Measurements from ENCODE around the gene ACOT4.
"Not testable (repeated sequence)": the region's sequence is repeated elsewhere in the genome, so short reads cannot be mapped to it uniquely, and the experiment has no call there.

ACOT4 gene

DNA sequence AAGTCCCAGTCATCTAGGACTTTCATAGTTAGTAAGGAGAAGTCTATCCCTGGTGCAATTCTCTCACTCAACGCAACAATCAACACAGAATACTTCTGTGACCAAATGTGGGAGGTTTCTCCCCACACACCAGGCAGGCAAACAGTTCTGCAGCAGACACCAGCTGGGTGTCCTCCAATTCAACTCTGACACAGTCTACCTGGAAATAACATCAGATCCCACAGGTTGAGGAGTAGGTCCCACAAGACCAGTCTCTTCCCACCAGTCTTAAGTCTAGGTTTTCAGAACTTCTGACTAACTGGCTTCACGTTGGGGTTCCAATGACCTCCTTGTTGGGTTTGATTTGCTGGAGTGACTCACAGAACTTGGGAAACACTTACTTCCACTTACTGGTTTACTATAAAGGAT lies 35.5 kb downstream of the ACOT4 start:
- no peak overlapping the region for H3K4me3 Mint-ChIP-seq
- ATAC-seq (replicated peaks) (no peak), DNase-seq (no peak)
- no peaks in the 10 kb centered on the region for H3K36me3 Mint-ChIP-seq (ENCODE audit: insufficient read depth)
- no peak overlapping the region for H3K27ac Mint-ChIP-seq
- H3K9me3 Mint-ChIP-seq: no peaks in the 10 kb centered on the region
- no peaks in the 10 kb centered on the region for H3K4me1 Mint-ChIP-seq (ENCODE audit: low read depth in 2 of 2)
- H3K27me3 Mint-ChIP-seq: peaks cover 0 to 5% of the 10 kb centered on the region in 2 donors

DNA sequence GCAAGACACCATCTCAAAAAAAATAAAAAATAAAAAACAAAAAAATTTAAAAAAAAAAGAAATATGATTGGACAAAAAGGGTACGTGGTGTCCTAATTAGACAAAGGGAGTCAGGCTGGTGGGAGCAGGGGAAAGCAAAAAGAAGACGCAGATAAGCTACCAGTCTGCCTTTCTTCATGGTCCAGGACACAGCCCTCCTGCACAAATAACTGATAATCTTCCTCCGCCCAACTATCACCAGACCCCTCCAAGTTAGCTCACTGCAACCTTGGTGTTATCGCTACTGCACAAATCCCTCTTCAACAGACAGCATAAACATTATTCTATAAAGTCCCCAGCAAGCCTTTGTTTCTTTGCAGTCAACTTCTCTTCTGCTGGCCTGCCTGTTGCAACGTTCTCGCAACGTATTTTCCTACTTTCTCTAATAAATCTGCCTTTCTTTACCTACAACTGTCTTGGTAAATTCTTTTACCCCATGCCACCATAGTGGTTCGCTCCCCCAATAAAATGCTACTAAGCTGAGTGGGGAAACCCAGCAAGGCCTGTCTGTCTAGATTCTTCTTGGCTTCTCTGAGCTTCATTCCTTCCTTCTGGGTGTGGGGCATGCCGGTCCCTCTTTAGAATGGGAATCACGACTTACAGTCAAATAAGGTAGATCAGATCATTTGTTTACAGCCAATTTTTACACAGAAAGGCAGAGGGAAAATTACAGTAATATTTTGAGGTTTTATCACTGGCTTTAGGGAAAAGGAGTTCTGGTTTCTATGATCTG lies 38.5 kb downstream of the ACOT4 start:
- DNase-seq (no peak), ATAC-seq (replicated peaks) (no peak)
- H3K4me3 Mint-ChIP-seq: no peak overlapping the region
- no peaks in the 10 kb centered on the region for H3K36me3 Mint-ChIP-seq (ENCODE audit: insufficient read depth)
- H3K27ac Mint-ChIP-seq: no peak overlapping the region
- peaks cover 0 to 5% of the 10 kb centered on the region in 2 donors for H3K27me3 Mint-ChIP-seq
- H3K9me3 Mint-ChIP-seq: no peaks in the 10 kb centered on the region
- H3K4me1 Mint-ChIP-seq (ENCODE audit: low read depth in 2 of 2): peaks cover 5 to 6% of the 10 kb centered on the region in 2 donors

GRCh38 chr14:73633116-73634010 lies 41.7 kb downstream of the ACOT4 start:
- H3K27me3 Mint-ChIP-seq: peaks cover 0 to 5% of the 10 kb centered on the region in 2 donors
- H3K36me3 Mint-ChIP-seq (ENCODE audit: insufficient read depth): no peaks in the 10 kb centered on the region
- peaks cover 5 to 6% of the 10 kb centered on the region in 2 donors for H3K4me1 Mint-ChIP-seq (ENCODE audit: low read depth in 2 of 2)
- H3K9me3 Mint-ChIP-seq: no peaks in the 10 kb centered on the region
- ATAC-seq (replicated peaks) (peak; percentile 90), DNase-seq (peak; percentile 50 to 56 (median 53))
- peak overlapping the region; percentile 66 to 79 for H3K27ac Mint-ChIP-seq
- peak overlapping the region; percentile 70 to 73 for H3K4me3 Mint-ChIP-seq

GRCh38 chr14:73634011-73634833 lies 42.5 kb downstream of the ACOT4 start:
- ATAC-seq (replicated peaks) (no peak), DNase-seq (no peak)
- peak overlapping the region; percentile 70 to 73 for H3K4me3 Mint-ChIP-seq
- H3K4me1 Mint-ChIP-seq (ENCODE audit: low read depth in 2 of 2): peaks cover 5 to 6% of the 10 kb centered on the region in 2 donors
- H3K36me3 Mint-ChIP-seq (ENCODE audit: insufficient read depth): no peaks in the 10 kb centered on the region
- peaks cover 0 to 2% of the 10 kb centered on the region in 2 donors for H3K27me3 Mint-ChIP-seq
- no peaks in the 10 kb centered on the region for H3K9me3 Mint-ChIP-seq
- H3K27ac Mint-ChIP-seq: peak overlapping the region in 1 of 2 donors; percentile 66

DNA sequence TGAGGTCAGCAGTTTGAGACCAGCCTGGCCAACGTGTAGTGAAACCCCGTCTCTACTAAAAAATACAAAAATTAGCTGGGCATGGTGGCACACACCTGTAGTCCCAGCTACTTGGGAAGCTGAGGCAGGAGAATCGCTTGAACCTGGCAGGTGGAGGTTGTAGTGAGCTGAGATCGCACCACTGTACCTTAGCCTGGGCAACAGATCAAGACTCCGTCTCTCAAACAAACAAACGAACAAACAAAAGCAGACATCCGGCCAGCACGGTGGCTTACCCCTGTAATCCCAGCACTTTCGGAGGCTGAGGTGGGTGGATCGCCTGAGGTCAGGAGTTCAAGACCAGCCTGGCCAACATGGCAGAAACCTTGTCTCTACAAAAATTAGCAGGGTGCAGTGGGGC lies 44.7 kb downstream of the ACOT4 start:
- ATAC-seq (replicated peaks); H3K4me1 Mint-ChIP-seq (ENCODE audit: low read depth in 2 of 2); H3K27ac Mint-ChIP-seq: not testable (repeated sequence)

GRCh38 chr14:73637830-73638229 lies 46.2 kb downstream of the ACOT4 start:
- ATAC-seq (replicated peaks) (no peak), DNase-seq (no peak)
- Mint-ChIP-seq H3K36me3 (ENCODE audit: insufficient read depth) (no peaks in the 10 kb centered on the region), H3K4me1 (ENCODE audit: low read depth in 2 of 2) (peaks cover 5 to 6% of the 10 kb centered on the region in 2 donors), H3K27ac (no peak overlapping the region), H3K27me3 (no peaks in the 10 kb centered on the region), H3K9me3 (no peaks in the 10 kb centered on the region), H3K4me3 (no peak overlapping the region)

More for the DNA sequence above, 44.7 kb downstream of the ACOT4 start:
- DNase-seq; H3K9me3 Mint-ChIP-seq; H3K4me3 Mint-ChIP-seq; H3K27me3 Mint-ChIP-seq; H3K36me3 Mint-ChIP-seq (ENCODE audit: insufficient read depth): not testable (repeated sequence)

GRCh38 chr14:73640796-73641365 lies 49.2 kb downstream of the ACOT4 start:
- no peaks in the 10 kb centered on the region for H3K27me3 Mint-ChIP-seq
- peaks cover 5% of the 10 kb centered on the region for H3K36me3 Mint-ChIP-seq (ENCODE audit: insufficient read depth)
- no peak for DNase-seq
- ATAC-seq (replicated peaks): peak; percentile 16
- peak overlapping the region in 1 of 2 donors; percentile 35 for H3K27ac Mint-ChIP-seq
- H3K9me3 Mint-ChIP-seq: no peaks in the 10 kb centered on the region
- peaks cover 14 to 16% of the 10 kb centered on the region in 2 donors for H3K4me1 Mint-ChIP-seq (ENCODE audit: low read depth in 2 of 2)
- no peak overlapping the region for H3K4me3 Mint-ChIP-seq

- ATAC-seq (replicated peaks) (peak; percentile 98), DNase-seq (peak; percentile 86 to 88 (median 87))
- Mint-ChIP-seq H3K4me1 (ENCODE audit: low read depth in 2 of 2) (peaks cover 14 to 18% of the 10 kb centered on the region in 2 donors), H3K27ac (peak within 1 kb of the TSS; percentile 94 to 98), H3K36me3 (ENCODE audit: insufficient read depth) (peaks cover 8% of the 10 kb centered on the region), H3K27me3 (no peaks in the 10 kb centered on the region), H3K4me3 (peak within 1 kb of the TSS; percentile 91 to 93), H3K9me3 (no peaks in the 10 kb centered on the region)
These were observed 53.0 kb downstream of the ACOT4 start, which contains the start of gene DNAL1 for GRCh38 chr14:73644531-73645247. Gene DNAL1, plus strand, starts transcription at chr14:73644986. Its CDS starts 54 bp downstream, at chr14:73645040.

GRCh38 chr14:73645248-73645610 lies 53.6 kb downstream of the ACOT4 start:
- peaks cover 14 to 18% of the 10 kb centered on the region in 2 donors for H3K4me1 Mint-ChIP-seq (ENCODE audit: low read depth in 2 of 2)
- no peak for DNase-seq
- peak overlapping the region; percentile 94 to 98 for H3K27ac Mint-ChIP-seq
- peak overlapping the region; percentile 91 to 93 for H3K4me3 Mint-ChIP-seq
- no peaks in the 10 kb centered on the region for H3K27me3 Mint-ChIP-seq
- no peaks in the 10 kb centered on the region for H3K9me3 Mint-ChIP-seq
- H3K36me3 Mint-ChIP-seq (ENCODE audit: insufficient read depth): peaks cover 8% of the 10 kb centered on the region
- no peak for ATAC-seq (replicated peaks)

Measured in effector memory CD8-positive, alpha-beta T cell (primary cell).